Thyroid gland (tissue), 4 donors: ENCODE measurements around the gene CHGA. TPM values are rescaled to one million over a fixed set of nuclear protein-coding genes. Genes with fewer than 3 reads are reported as not detected.

Experiments used
- DNase-seq, 2 donors: peaks; one replicate each; pipeline ENCODE4 v3.0.0-alpha.2; 2019
- H3K27ac ChIP-seq, 3 donors: fragments of 200-600 bp; sonication (generic); 1 replicate in 2 of 3; 2 replicates in 1 of 3; pipeline ENCODE4 v1.5.1; 2016 to 2019; ENCODE audit warnings: mild to moderate bottlenecking in 1 of 3, moderate library complexity in 1 of 3
- H3K27me3 ChIP-seq: fragments of 200-600 bp; sonication (generic); one replicate; pipeline ENCODE4 v1.5.1; 2019
- H3K36me3 ChIP-seq, 2 donors: fragments of 200-600 bp; sonication (generic); one replicate each; pipeline ENCODE4 v1.5.1; 2016 to 2019
- H3K4me1 ChIP-seq, 2 donors: fragments of 200-600 bp; sonication (generic); one replicate each; pipeline ENCODE4 v1.5.1; 2017 to 2019
- H3K4me3 ChIP-seq, 3 donors: fragments of 200-600 bp; sonication (generic); replicated peaks in 1 of 3; 1 replicate in 2 of 3; 2 replicates in 1 of 3; pipeline ENCODE4 v1.5.1; 2016; ENCODE audit warnings: mild to moderate bottlenecking in 1 of 3
- H3K9me3 ChIP-seq: fragments of 200-600 bp; sonication (generic); one replicate; pipeline ENCODE4 v1.5.1; 2017
- CTCF ChIP-seq, 6 experiments: fragments of 200-600 bp in 3 of 6; fragments of 450-650 bp in 3 of 6; sonication (generic) in 3 of 6; IDR thresholded peaks; one replicate each; pipeline ENCODE4 v1.5.1; 2016 to 2019; ENCODE audit warnings: antibody characterized with exemption in 6 of 6, mild to moderate bottlenecking in 2 of 6, inconsistent platforms in 1 of 6, moderate library complexity in 1 of 6
- POLR2A ChIP-seq, 2 donors: fragments of 450-650 bp; IDR thresholded peaks; one replicate each; pipeline ENCODE4 v1.6.1; 2017; ENCODE audit warnings: antibody characterized with exemption in 2 of 2, mild to moderate bottlenecking in 2 of 2, moderate library complexity in 1 of 2
- WGBS, 2 donors: methylation state at CpG; one replicate each; pipeline ENCODE4 v1.1.5; 2017; 5-methylcytosine and 5-hydroxymethylcytosine counted together
- intact Hi-C: fragments of 100-400 bp; cut with DNase I; formaldehyde crosslinking; loops from one replicate; pipeline ENCODE4 v1.15.1; 2023
- total RNA-seq, 4 donors: library from RNA; depleted of rRNA; stranded (reverse); fragments of >200 nt; gene quantifications; one replicate each; pipeline ENCODE4 v1.2.3, GENCODE V29; 2016

Gene CHGA
- total RNA-seq, 4 donors from 2014 or later: 0.54 to 9.6 (median 1.5) TPM

GRCh38 chr14:92937051-92937937, 14.3 kb downstream of the CHGA start:
- no peak overlapping the region for H3K27ac ChIP-seq
- intact Hi-C loops: no loop called here
- H3K4me1 ChIP-seq: no peaks in the 10 kb centered on the region
- TF ChIP-seq CTCF (IDR thresholded peaks at IDR 0.05): no peak
- H3K4me3 ChIP-seq: no peak overlapping the region
- no peaks in the 10 kb centered on the region for H3K36me3 ChIP-seq
- no peaks in the 10 kb centered on the region for H3K27me3 ChIP-seq
- 91 to 95% methylated on average over 13 to 16 of the region's 16 CpGs for WGBS, 2 donors
- H3K9me3 ChIP-seq: no peaks in the 10 kb centered on the region
- no peak for DNase-seq

GRCh38 chr14:92938235-92938875, 15.4 kb downstream of the CHGA start:
- TF ChIP-seq POLR2A (IDR thresholded peaks at IDR 0.05) (no peak), CTCF (IDR thresholded peaks at IDR 0.05) (no peak)
- H3K36me3 ChIP-seq: peaks cover 0 to 3% of the 10 kb centered on the region in 2 donors
- no peak overlapping the region for H3K4me3 ChIP-seq
- no peaks in the 10 kb centered on the region for H3K27me3 ChIP-seq
- intact Hi-C loops: no loop called here
- H3K27ac ChIP-seq: no peak overlapping the region
- no peaks in the 10 kb centered on the region for H3K9me3 ChIP-seq
- no peak for DNase-seq
- no peaks in the 10 kb centered on the region for H3K4me1 ChIP-seq
- WGBS, 2 donors: 76 to 83% methylated on average over 9 of the region's 9 CpGs

GRCh38 chr14:92938890-92939671, 16.1 kb downstream of the CHGA start:
- Histone ChIP-seq H3K4me1 (no peaks in the 10 kb centered on the region), H3K4me3 (no peak overlapping the region), H3K9me3 (no peaks in the 10 kb centered on the region), H3K27me3 (no peaks in the 10 kb centered on the region), H3K27ac (no peak overlapping the region), H3K36me3 (peaks cover 0 to 3% of the 10 kb centered on the region in 2 donors)
- no peak for TF ChIP-seq POLR2A (IDR thresholded peaks at IDR 0.05)
- TF ChIP-seq CTCF (IDR thresholded peaks at IDR 0.05): no peak
- WGBS, 2 donors: 93 to 94% methylated on average over 19 to 21 of the region's 27 CpGs
- no peak for DNase-seq
- intact Hi-C loops: no loop called here

GRCh38 chr14:92939699-92940098, 16.7 kb downstream of the CHGA start:
- H3K27ac ChIP-seq: no peak overlapping the region
- no peaks in the 10 kb centered on the region for H3K9me3 ChIP-seq
- DNase-seq: no peak
- WGBS, 2 donors: 94 to 95% methylated on average over 12 of the region's 12 CpGs
- H3K36me3 ChIP-seq: peaks cover 0 to 3% of the 10 kb centered on the region in 2 donors
- no peaks in the 10 kb centered on the region for H3K27me3 ChIP-seq
- H3K4me1 ChIP-seq: no peaks in the 10 kb centered on the region
- H3K4me3 ChIP-seq: no peak overlapping the region
- TF ChIP-seq CTCF (IDR thresholded peaks at IDR 0.05): no peak
- no peak for TF ChIP-seq POLR2A (IDR thresholded peaks at IDR 0.05)
- intact Hi-C loops: no loop called here
